GM12864 (cell line): ENCODE measurements around the gene EIF4G3.

Source experiments
- DNase-seq: peaks from one replicate; pipeline ENCODE4 v3.0.0-alpha.2; 2011; ENCODE audit warnings: low read depth
- H3K4me3 ChIP-seq: 2 replicates; pipeline ENCODE4 v1.5.1; 2011; ENCODE audit warnings: mild to moderate bottlenecking, low read depth, low read length, control low read depth
- TF ChIP-seq, protein P1 (sequence below): IDR thresholded peaks from 2 replicates; pipeline ENCODE4 v1.5.1; 2011; ENCODE audit warnings: low read depth, mild to moderate bottlenecking, moderate library complexity, low read length, control low read depth, inconsistent platforms; ENCODE audit errors: missing control alignments

The EIF4G3 gene

GRCh38 chr1:21037091-21037490 is 139.6 kb downstream of the EIF4G3 start:
- DNase-seq = no peak
- TF ChIP-seq, protein P1, sequence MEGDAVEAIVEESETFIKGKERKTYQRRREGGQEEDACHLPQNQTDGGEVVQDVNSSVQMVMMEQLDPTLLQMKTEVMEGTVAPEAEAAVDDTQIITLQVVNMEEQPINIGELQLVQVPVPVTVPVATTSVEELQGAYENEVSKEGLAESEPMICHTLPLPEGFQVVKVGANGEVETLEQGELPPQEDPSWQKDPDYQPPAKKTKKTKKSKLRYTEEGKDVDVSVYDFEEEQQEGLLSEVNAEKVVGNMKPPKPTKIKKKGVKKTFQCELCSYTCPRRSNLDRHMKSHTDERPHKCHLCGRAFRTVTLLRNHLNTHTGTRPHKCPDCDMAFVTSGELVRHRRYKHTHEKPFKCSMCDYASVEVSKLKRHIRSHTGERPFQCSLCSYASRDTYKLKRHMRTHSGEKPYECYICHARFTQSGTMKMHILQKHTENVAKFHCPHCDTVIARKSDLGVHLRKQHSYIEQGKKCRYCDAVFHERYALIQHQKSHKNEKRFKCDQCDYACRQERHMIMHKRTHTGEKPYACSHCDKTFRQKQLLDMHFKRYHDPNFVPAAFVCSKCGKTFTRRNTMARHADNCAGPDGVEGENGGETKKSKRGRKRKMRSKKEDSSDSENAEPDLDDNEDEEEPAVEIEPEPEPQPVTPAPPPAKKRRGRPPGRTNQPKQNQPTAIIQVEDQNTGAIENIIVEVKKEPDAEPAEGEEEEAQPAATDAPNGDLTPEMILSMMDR = no peak
- no peak overlapping the region for H3K4me3 ChIP-seq

DNA sequence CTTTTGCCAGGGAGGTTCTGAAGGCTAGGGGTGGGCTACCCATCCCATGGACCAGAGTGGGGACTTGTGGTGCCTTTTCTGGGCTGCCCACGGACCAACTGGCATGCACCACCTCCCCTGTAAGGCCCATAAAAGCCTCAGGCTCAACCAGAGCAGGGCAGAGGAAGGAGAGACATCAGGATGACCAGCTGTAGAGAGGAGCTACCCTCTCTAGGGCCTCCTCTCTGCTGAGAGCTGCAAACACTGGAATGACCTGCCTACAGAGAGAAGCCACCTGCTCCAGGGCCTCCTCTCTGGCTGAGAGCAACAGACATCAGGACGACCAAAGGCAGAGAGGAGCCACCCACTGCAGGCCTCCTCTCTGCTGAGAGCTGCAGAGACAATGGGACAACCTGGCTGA is 140.9 kb downstream of the EIF4G3 start:
- H3K4me3 ChIP-seq = no peak overlapping the region
- TF ChIP-seq, protein P1 = no peak
- no peak for DNase-seq

DNA sequence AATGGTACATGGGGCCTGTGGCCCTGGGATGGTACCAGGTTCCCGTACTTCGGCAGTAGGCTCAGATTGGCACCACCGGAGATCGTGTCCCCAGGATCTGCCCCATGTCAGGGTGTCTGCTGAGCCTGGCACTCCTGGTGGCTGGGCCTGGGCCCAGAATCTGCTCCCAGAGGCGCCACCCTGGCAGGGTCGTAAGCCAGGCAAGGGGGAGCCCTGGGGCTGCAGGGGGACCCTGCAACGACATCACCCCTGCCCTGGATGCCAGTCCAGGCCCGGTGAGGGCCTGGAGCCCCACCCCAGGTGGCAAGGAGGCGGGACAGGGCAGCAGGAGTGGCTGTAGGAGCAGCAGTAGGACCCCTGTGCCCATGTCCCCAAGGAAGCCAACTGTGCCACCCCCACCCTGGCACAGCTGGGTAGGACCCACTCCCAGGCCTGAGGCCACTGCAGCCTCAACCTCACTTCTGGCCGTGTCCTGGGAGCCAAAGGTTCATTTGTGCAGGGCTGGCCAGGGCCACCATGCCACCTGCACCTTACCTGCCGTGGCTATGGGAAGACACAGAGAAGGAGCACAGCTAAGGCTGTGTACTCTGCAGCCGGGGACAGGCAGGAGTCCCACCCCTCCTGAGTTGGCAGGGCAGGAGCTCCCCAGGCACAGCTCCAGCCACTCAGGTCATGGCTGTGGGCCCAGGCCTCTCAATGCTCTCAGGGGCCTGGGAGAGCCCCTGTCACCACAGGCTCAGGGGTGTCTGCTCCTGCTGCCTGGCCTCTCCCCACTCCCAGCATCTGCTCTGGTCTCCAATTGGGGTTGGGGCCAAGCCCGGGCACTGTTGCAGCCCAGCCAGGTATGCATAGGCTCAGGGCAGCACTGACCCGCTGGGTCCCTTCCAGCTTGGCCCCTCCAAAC is 141.7 kb downstream of the EIF4G3 start:
- DNase-seq = no peak
- no peak overlapping the region for H3K4me3 ChIP-seq
- TF ChIP-seq, protein P1 = no peak

GRCh38 chr1:21032741-21033140 is 144.0 kb downstream of the EIF4G3 start:
- TF ChIP-seq, protein P1 = no peak
- DNase-seq = no peak
- H3K4me3 ChIP-seq = no peak overlapping the region

DNA sequence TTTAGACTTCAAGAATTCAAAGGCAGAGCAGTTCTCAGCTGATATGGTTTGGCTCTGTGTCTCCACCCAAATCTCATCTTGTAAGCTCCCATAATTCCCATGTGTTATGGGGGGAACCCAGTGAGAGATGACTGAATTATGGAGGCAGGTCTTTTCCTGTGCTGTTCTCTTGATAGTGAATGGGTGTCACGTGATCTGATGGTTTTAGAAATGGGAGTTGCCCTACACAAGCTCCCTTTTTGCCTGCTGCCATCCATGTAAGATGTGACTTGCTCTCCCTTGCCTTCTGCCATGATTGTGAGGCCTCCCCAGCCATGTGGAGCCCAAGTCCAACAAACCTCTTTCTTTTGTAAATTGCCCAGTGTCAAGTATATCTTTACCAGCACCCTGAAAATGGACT is 146.5 kb downstream of the EIF4G3 start:
- DNase-seq = no peak
- TF ChIP-seq, protein P1 = no peak
- no peak overlapping the region for H3K4me3 ChIP-seq

DNA sequence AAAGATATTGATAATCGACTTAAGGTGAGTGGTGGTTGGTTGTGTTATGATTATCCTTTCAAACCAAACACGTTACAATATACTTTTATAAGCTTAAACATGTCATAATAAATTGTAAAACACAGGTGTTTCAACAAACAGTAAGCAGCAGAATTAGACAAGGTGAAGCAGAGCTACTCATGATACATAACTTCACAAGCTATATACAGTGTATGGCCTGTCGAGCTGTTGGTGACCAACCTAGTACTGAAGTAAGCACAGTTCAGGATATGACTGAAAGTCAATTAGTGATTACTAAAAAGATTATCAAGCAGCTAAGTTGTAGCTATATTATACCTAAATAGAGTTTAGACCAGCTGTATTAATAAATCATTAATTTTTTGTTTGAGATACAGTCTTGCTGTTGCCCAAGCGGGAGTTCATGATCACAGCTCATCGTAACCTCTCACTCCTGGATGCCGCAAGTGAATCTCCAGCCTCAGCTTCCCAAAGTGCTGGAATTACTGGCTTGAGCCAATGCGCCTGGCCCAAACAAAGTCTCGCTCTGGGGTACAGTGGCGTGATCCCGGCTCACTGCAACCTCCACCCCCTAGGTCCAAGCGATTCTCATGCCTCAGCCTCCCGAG is 148.1 kb downstream of the EIF4G3 start:
- TF ChIP-seq, protein P1 = no peak
- no peak overlapping the region for H3K4me3 ChIP-seq
- no peak for DNase-seq
